Sigmoid colon (tissue), 7 donors: ENCODE data around the gene RXRA. TPM values are rescaled to one million over a fixed set of nuclear protein-coding genes. Genes with fewer than 3 reads are reported as not detected.

Source experiments
- DNase-seq: peaks from one replicate; pipeline ENCODE4 v3.0.0-alpha.2; 2019
- H3K27ac ChIP-seq, 4 donors: fragments of 200-600 bp; sonication (generic); one replicate each; pipeline ENCODE4 v1.5.1; 2016 to 2019; ENCODE audit warnings: mild to moderate bottlenecking in 1 of 4
- H3K27me3 ChIP-seq, 3 donors: fragments of 200-600 bp; sonication (generic); one replicate each; pipeline ENCODE4 v1.5.1; 2019; ENCODE audit warnings: mild to moderate bottlenecking in 1 of 3
- H3K36me3 ChIP-seq, 4 donors: fragments of 200-600 bp; sonication (generic); one replicate each; pipeline ENCODE4 v1.5.1; 2016 to 2019
- H3K4me1 ChIP-seq, 4 donors: fragments of 200-600 bp; sonication (generic); one replicate each; pipeline ENCODE4 v1.5.1; 2017 to 2019
- H3K4me3 ChIP-seq, 4 donors: fragments of 200-600 bp; sonication (generic); one replicate each; pipeline ENCODE4 v1.5.1; 2017 to 2019; ENCODE audit warnings: mild to moderate bottlenecking in 2 of 4, moderate library complexity in 1 of 4
- H3K9me3 ChIP-seq, 4 donors: fragments of 200-600 bp in 3 of 4; sonication (generic) in 3 of 4; one replicate each; pipeline versions ENCODE4 v1.5.1 to v1.6.1; 2013 to 2019
- EP300 ChIP-seq, 4 donors: sonication (generic); formaldehyde crosslinking; IDR thresholded peaks; one replicate each; pipeline ENCODE4 v1.6.1; 2017; ENCODE audit warnings: antibody characterized with exemption in 4 of 4
- POLR2A ChIP-seq, 2 donors: fragments of 450-650 bp; IDR thresholded peaks; one replicate each; pipeline ENCODE4 v1.6.1; 2016; ENCODE audit warnings: antibody characterized with exemption in 2 of 2, mild to moderate bottlenecking in 2 of 2, moderate library complexity in 2 of 2
- POLR2AphosphoS5 ChIP-seq, 4 donors: sonication (generic); formaldehyde crosslinking; IDR thresholded peaks; one replicate each; pipeline ENCODE4 v1.6.1; 2017; ENCODE audit warnings: antibody characterized with exemption in 4 of 4
- WGBS, 2 donors: extraction: QIAGEN DNeasy Blood & Tissue Kit; methylation state at CpG; one replicate each; pipeline ENCODE4 v1.1.7; 2013; 5-methylcytosine and 5-hydroxymethylcytosine counted together
- intact Hi-C: fragments of 100-400 bp; cut with DNase I; formaldehyde crosslinking; loops from one replicate; pipeline ENCODE4 v1.15.1; 2023
- polyA plus RNA-seq, 3 donors: library from polyadenylated mRNA; stranded (reverse); fragments of 200-250 nt; gene quantifications; one replicate each; pipeline ENCODE4 v1.2.3, GENCODE V29; 2013
- total RNA-seq, 4 donors: library from RNA; depleted of rRNA; stranded (reverse); fragments of >200 nt; gene quantifications; one replicate each; pipeline ENCODE4 v1.1.0, GENCODE V29; 2016
- TF ChIP-seq, protein P1 (sequence below), 4 experiments: fragments of 450-650 bp in 3 of 4; fragments of 200-600 bp in 1 of 4; IDR thresholded peaks; one replicate each; pipeline ENCODE4 v1.5.1; 2016 to 2019; ENCODE audit warnings: antibody characterized with exemption in 4 of 4, mild to moderate bottlenecking in 3 of 4, moderate library complexity in 2 of 4
- donor health status: healthy with polysubstance abuse.
- donor health status: Bipolar disorder and iron deficiency.
- donor health status: healthy.

The RXRA gene
- total and polyA plus RNA-seq, 7 donors, result 26.7 to 50.8 (median 35.7) TPM

DNA sequence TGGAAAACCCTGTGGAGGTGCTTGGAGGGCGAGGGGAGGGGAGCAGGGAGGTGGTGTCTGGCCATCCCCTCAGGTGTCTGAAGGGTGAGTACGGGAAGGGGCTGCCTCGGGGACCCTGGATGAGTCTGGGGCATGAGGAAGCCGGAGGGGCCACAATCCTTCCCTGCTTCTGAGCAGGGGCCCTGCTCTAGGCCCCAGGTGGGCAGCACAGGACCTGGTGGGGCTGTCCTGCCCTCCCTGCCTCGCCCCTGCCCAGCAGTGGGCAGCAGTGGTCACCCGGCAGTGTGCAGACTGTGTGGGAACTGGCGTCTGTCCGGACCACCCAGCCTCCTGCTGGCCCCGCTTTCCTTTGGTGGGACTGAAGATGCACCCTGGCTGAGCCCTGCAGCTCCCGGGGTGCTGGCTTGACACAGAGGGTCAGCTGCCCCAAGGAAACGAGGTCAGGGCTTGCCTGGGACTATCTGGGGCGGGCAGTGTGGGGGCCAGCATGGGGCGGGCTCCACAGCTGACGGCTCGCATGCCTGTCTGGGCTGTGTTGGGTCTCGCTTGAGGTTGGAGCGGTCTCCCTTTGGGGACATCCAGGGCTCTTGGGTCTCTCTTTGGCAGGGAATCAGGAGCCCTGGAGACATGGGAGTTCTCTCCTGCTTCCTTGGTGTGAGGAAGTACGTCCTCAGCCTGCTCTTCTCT, 26.1 kb downstream of the RXRA start:
- H3K4me3 ChIP-seq, result no peak overlapping the region
- no peak overlapping the region for H3K27ac ChIP-seq
- TF ChIP-seq POLR2A (IDR thresholded peaks at IDR 0.05), result no peak
- TF ChIP-seq EP300 (IDR thresholded peaks at IDR 0.05), result no peak
- TF ChIP-seq POLR2AphosphoS5 (IDR thresholded peaks at IDR 0.05), result no peak
- peaks cover 0 to 93% (median 83%) of the 10 kb centered on the region in 4 donors for H3K4me1 ChIP-seq
- DNase-seq, result no peak
- 84 to 89% methylated on average over 18 of the region's 18 CpGs for WGBS, 2 donors
- intact Hi-C loops, result no loop called here
- H3K9me3 ChIP-seq, result no peaks in the 10 kb centered on the region
- H3K27me3 ChIP-seq, result no peaks in the 10 kb centered on the region
- no peaks in the 10 kb centered on the region for H3K36me3 ChIP-seq

DNA sequence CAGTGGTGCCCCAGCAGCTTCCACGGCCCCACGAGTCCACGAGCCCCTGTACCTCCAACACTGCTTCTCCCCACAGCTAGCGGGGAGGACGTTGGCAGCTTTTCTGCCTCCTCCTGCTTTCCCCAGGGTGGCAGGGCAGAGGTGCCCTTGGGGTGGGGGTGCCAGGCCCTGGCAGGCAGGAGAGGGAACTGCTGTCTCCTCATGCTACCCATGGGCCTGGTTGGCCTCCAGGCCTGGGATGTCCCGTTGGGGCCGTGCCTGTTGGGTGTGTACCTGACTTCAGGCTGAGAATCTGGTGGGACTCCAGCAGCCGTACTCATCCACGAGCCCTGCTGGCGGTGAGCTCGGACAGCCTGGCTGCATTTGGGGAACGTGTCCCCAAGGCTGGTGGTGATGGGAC, 27.3 kb downstream of the RXRA start:
- no peak overlapping the region for H3K27ac ChIP-seq
- no peaks in the 10 kb centered on the region for H3K9me3 ChIP-seq
- no peak for DNase-seq
- H3K4me1 ChIP-seq, result peaks cover 0 to 93% (median 83%) of the 10 kb centered on the region in 4 donors
- intact Hi-C loops, result no loop called here
- WGBS, 2 donors, result 79 to 84% methylated on average over 12 of the region's 12 CpGs
- H3K36me3 ChIP-seq, result no peaks in the 10 kb centered on the region
- no peaks in the 10 kb centered on the region for H3K27me3 ChIP-seq
- no peak for TF ChIP-seq POLR2AphosphoS5 (IDR thresholded peaks at IDR 0.05)
- TF ChIP-seq POLR2A (IDR thresholded peaks at IDR 0.05), result no peak
- TF ChIP-seq EP300 (IDR thresholded peaks at IDR 0.05), result no peak
- TF ChIP-seq, protein P1, sequence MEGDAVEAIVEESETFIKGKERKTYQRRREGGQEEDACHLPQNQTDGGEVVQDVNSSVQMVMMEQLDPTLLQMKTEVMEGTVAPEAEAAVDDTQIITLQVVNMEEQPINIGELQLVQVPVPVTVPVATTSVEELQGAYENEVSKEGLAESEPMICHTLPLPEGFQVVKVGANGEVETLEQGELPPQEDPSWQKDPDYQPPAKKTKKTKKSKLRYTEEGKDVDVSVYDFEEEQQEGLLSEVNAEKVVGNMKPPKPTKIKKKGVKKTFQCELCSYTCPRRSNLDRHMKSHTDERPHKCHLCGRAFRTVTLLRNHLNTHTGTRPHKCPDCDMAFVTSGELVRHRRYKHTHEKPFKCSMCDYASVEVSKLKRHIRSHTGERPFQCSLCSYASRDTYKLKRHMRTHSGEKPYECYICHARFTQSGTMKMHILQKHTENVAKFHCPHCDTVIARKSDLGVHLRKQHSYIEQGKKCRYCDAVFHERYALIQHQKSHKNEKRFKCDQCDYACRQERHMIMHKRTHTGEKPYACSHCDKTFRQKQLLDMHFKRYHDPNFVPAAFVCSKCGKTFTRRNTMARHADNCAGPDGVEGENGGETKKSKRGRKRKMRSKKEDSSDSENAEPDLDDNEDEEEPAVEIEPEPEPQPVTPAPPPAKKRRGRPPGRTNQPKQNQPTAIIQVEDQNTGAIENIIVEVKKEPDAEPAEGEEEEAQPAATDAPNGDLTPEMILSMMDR (IDR thresholded peaks at IDR 0.05), result no peak
- H3K4me3 ChIP-seq, result no peak overlapping the region

DNA sequence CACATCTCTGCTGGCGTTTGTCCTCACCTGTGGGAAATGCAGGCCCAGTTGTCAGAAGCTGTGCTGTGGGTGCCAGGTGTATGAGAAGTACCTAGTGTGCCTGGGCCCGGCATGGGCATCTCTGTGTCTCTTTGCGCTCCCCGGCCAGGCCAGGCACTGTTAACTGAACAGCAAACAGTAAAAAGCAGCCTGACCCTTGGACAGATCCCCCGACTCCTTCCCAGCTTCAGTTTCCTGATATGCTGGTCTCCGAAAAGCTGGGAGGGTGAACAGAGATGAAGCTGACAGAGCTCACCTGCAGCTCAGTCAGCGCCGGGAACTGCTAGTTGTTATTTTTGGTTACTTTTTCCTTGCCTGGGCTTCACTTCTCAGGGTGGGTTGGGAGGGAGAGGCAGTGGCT, 28.9 kb downstream of the RXRA start:
- no peak for DNase-seq
- TF ChIP-seq POLR2A (IDR thresholded peaks at IDR 0.05) (no peak), EP300 (IDR thresholded peaks at IDR 0.05) (no peak)
- no peaks in the 10 kb centered on the region for H3K9me3 ChIP-seq
- no peaks in the 10 kb centered on the region for H3K27me3 ChIP-seq
- H3K36me3 ChIP-seq, result no peaks in the 10 kb centered on the region
- 20 to 69% methylated on average over 8 of the region's 8 CpGs for WGBS, 2 donors
- intact Hi-C loops, result no loop called here
- H3K4me1 ChIP-seq, result peaks cover 0 to 86% (median 80%) of the 10 kb centered on the region in 4 donors
- no peak overlapping the region for H3K27ac ChIP-seq
- no peak overlapping the region for H3K4me3 ChIP-seq

DNA sequence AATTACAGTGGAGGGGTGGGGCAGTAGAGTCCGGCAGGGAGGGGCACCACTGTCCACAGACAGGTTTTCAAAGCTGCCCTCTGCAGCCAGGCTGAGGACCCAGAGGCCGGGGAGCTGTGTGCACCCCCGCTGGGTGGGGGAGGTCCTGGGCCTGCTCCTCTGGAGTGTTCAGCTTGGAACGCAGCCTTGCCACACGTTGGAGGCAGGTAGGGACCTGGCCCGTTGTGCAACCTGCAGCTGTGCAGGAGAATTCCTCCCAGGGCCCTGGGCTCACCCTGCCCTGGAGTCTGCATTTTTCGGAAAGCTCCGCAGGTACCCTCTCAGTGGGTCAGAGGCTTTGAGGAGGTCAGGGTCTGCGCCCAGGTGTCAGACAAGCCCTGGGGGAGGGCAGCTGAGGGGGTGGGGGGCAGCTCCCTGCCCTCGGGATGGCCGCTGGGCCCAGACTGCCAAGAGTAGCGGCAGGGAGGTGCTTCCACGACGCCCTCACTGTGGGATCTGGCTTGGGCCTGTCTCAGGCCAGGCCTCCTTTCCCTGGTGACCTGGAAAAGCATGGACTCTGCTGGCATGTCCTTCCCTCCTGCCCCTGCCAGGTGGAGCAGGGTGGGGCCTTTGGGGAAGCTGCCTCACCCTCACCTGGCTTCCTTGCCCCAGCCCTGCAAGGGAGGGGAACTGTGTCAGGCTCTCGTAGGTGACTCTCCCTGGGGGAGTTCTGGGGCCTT, 29.5 kb downstream of the RXRA start:
- TF ChIP-seq, protein P1 (IDR thresholded peaks at IDR 0.05), result no peak
- TF ChIP-seq EP300 (IDR thresholded peaks at IDR 0.05) (no peak), POLR2A (IDR thresholded peaks at IDR 0.05) (no peak)
- Histone ChIP-seq H3K9me3 (no peaks in the 10 kb centered on the region), H3K4me3 (no peak overlapping the region), H3K4me1 (peaks cover 0 to 80% (median 78%) of the 10 kb centered on the region in 4 donors), H3K36me3 (no peaks in the 10 kb centered on the region), H3K27me3 (no peaks in the 10 kb centered on the region), H3K27ac (no peak overlapping the region)
- DNase-seq, result no peak
- intact Hi-C loops, result no loop called here
- WGBS, 2 donors, result 20 to 65% methylated on average over 15 of the region's 15 CpGs

- H3K4me3 ChIP-seq, result no peak overlapping the region
- DNase-seq, result no peak
- WGBS, 2 donors, result 56 to 78% methylated on average over 29 of the region's 29 CpGs
- no peak for TF ChIP-seq POLR2AphosphoS5 (IDR thresholded peaks at IDR 0.05)
- no peak for TF ChIP-seq POLR2A (IDR thresholded peaks at IDR 0.05)
- no peak for TF ChIP-seq EP300 (IDR thresholded peaks at IDR 0.05)
- TF ChIP-seq, protein P1 (IDR thresholded peaks at IDR 0.05), result no peak
- no peaks in the 10 kb centered on the region for H3K9me3 ChIP-seq
- intact Hi-C loops, result no loop called here
- H3K4me1 ChIP-seq, result peaks cover 0 to 77% (median 73%) of the 10 kb centered on the region in 4 donors
- H3K36me3 ChIP-seq, result no peaks in the 10 kb centered on the region
- no peaks in the 10 kb centered on the region for H3K27me3 ChIP-seq
- no peak overlapping the region for H3K27ac ChIP-seq
These were observed 30.5 kb downstream of the RXRA start for GRCh38 chr9:134356496-134357470.
